Mammary epithelial cell (primary cell): ENCODE data around the gene DHX36.

Source experiments
- CTCF ChIP-seq, 2 donors: IDR thresholded peaks in 1 of 2; conservative IDR thresholded peaks in 1 of 2; 2 replicates each; pipeline ENCODE4 v1.5.1; 2011 to 2012; ENCODE audit warnings: inconsistent platforms in 2 of 2, low read length in 2 of 2, mild to moderate bottlenecking in 2 of 2, control low read depth in 1 of 2, low read depth in 1 of 2; ENCODE audit not compliant: insufficient read depth in 1 of 2; ENCODE audit errors: extremely low read depth in 1 of 2
- EZH2 ChIP-seq: IDR thresholded peaks from 2 replicates; pipeline ENCODE4 v1.6.1; 2012; ENCODE audit warnings: low read length, inconsistent platforms, borderline replicate concordance

- TF ChIP-seq CTCF (conservative IDR thresholded peaks at IDR 0.05 in 1 of 2, IDR thresholded peaks at IDR 0.05 in 1 of 2; ENCODE audit: extremely low read depth in 1 of 2, insufficient read depth in 1 of 2, low read depth in 1 of 2, low read length in 2 of 2) (no peak), EZH2 (no peak)
Measured at GRCh38 chr3:154236331-154236730, 88.0 kb downstream of the DHX36 start.
